ENCODE data around the gene EPHA2. TPM values are rescaled to one million over a fixed set of nuclear protein-coding genes. Genes with fewer than 3 reads are reported as not detected.

EPHA2 gene
- polyA plus RNA-seq, 1 of the 3 experiments (the other 2 are of a cell fraction): 126 TPM

- Histone ChIP-seq H3K27ac (ENCODE audit: low read depth in 2 of 2, low read length in 1 of 2) (no peak overlapping the region), H3K36me3 (replicated peaks in 1 of 2; ENCODE audit: control insufficient read depth in 1 of 2, insufficient read depth in 2 of 2, low read length in 1 of 2) (no peaks in the 10 kb centered on the region), H3K79me2 (ENCODE audit: insufficient read depth) (no peaks in the 10 kb centered on the region), H4K20me1 (ENCODE audit: insufficient read depth) (no peaks in the 10 kb centered on the region), H3K27me3 (ENCODE audit: insufficient read depth) (no peaks in the 10 kb centered on the region), H3K4me3 (ENCODE audit: low read depth in 2 of 2, low read length in 1 of 2) (no peak overlapping the region), H3K9me2 (no peaks in the 10 kb centered on the region), H2AFZ (ENCODE audit: low read depth) (no peak overlapping the region), H3K9ac (no peak overlapping the region), H3F3A (replicated peaks; ENCODE audit: insufficient read depth) (no peaks in the 10 kb centered on the region), H3K9me3 (no peaks in the 10 kb centered on the region), H3K4me1 (ENCODE audit: control insufficient read depth in 1 of 2, insufficient read depth in 2 of 2, low read depth in 1 of 2, low read length in 1 of 2) (no peaks in the 10 kb centered on the region; a peak in 1 of 4 replicates), H3K4me2 (no peak overlapping the region)
- CTCF ChIA-PET: interaction anchor here (0.6 to 4.6 kb wide), 6 partner anchors 8 to 126 kb away, joined by 3 to 17 read pairs (median 10); partner anchors contain the start of gene FAM131C
- no peak for DNase-seq
- 89% methylated on average over 4 of the region's 4 CpGs for WGBS (ENCODE audit: low lambda C conversion rate)
- TF ChIP-seq CTCF (IDR thresholded peaks at IDR 0.05) (no peak), NRF1 (IDR thresholded peaks at IDR 0.05; ENCODE audit: low read depth, low read length) (no peak), NFIC (IDR thresholded peaks at IDR 0.05; ENCODE audit: borderline replicate concordance) (no peak), MXI1 (IDR thresholded peaks at IDR 0.05; ENCODE audit: low read depth, low read length) (no peak), ZBTB33 (IDR thresholded peaks at IDR 0.05; ENCODE audit: borderline replicate concordance, low read depth) (no peak), TEAD4 (IDR thresholded peaks at IDR 0.05; ENCODE audit: borderline replicate concordance, insufficient read depth) (no peak)
- POLR2A ChIA-PET: no interaction called here
Measured at GRCh38 chr1:16199700-16200099, 43.8 kb upstream of the EPHA2 start.

- Histone ChIP-seq H3K27ac (ENCODE audit: low read depth in 2 of 2, low read length in 1 of 2) (no peak overlapping the region), H3K9me3 (no peaks in the 10 kb centered on the region), H3K9me2 (no peaks in the 10 kb centered on the region), H2AFZ (ENCODE audit: low read depth) (no peak overlapping the region), H3F3A (replicated peaks; ENCODE audit: insufficient read depth) (no peaks in the 10 kb centered on the region), H3K4me3 (ENCODE audit: low read depth in 2 of 2, low read length in 1 of 2) (no peak overlapping the region), H3K27me3 (ENCODE audit: insufficient read depth) (no peaks in the 10 kb centered on the region), H4K20me1 (ENCODE audit: insufficient read depth) (no peaks in the 10 kb centered on the region), H3K4me1 (ENCODE audit: control insufficient read depth in 1 of 2, insufficient read depth in 2 of 2, low read depth in 1 of 2, low read length in 1 of 2) (no peaks in the 10 kb centered on the region; a peak in 1 of 4 replicates), H3K79me2 (ENCODE audit: insufficient read depth) (no peaks in the 10 kb centered on the region), H3K4me2 (no peak overlapping the region), H3K36me3 (replicated peaks in 1 of 2; ENCODE audit: control insufficient read depth in 1 of 2, insufficient read depth in 2 of 2, low read length in 1 of 2) (no peaks in the 10 kb centered on the region), H3K9ac (no peak overlapping the region)
- POLR2A ChIA-PET: no interaction called here
- DNase-seq: no peak
- CTCF ChIA-PET: interaction anchor here (0.6 to 4.6 kb wide), 4 partner anchors 10 to 125 kb away, joined by 3 to 17 read pairs (median 10); partner anchors contain the start of gene FAM131C
- 100% methylated on average over 1 of the region's 1 CpG for WGBS (ENCODE audit: low lambda C conversion rate)
- TF ChIP-seq EP300 (IDR thresholded peaks at IDR 0.05; ENCODE audit: borderline replicate concordance in 1 of 2, low read depth in 1 of 2, low read length in 1 of 2): no peak
- TF ChIP-seq EZH2phosphoT487 (IDR thresholded peaks at IDR 0.05; ENCODE audit: borderline replicate concordance, low read depth): no peak
- TF ChIP-seq SMC3 (IDR thresholded peaks at IDR 0.05; ENCODE audit: low read depth, low read length): no peak
- TF ChIP-seq MEF2A (IDR thresholded peaks at IDR 0.05; ENCODE audit: borderline replicate concordance, low read depth): no peak
- TF ChIP-seq USF1 (IDR thresholded peaks at IDR 0.05; ENCODE audit: borderline replicate concordance, low read depth): no peak
- TF ChIP-seq FOXM1 (IDR thresholded peaks at IDR 0.05; ENCODE audit: low read depth): no peak
Measured at GRCh38 chr1:16199157-16199501, 43.3 kb upstream of the EPHA2 start.
